GM19395 (cell line): Measurements from ENCODE around the gene MED16.
"Not testable (repeated sequence)": the region's sequence is repeated elsewhere in the genome, so short reads cannot be mapped to it uniquely, and the experiment has no call there.

ENCODE experiments used
- ATAC-seq: cut with Tn5 transposase; IDR thresholded peaks from one replicate; pipeline ENCODE4 v1.9.1; 2021; ENCODE audit warnings: mild to moderate bottlenecking, moderate library complexity; ENCODE audit not compliant: unreplicated experiment

The MED16 gene

DNA sequence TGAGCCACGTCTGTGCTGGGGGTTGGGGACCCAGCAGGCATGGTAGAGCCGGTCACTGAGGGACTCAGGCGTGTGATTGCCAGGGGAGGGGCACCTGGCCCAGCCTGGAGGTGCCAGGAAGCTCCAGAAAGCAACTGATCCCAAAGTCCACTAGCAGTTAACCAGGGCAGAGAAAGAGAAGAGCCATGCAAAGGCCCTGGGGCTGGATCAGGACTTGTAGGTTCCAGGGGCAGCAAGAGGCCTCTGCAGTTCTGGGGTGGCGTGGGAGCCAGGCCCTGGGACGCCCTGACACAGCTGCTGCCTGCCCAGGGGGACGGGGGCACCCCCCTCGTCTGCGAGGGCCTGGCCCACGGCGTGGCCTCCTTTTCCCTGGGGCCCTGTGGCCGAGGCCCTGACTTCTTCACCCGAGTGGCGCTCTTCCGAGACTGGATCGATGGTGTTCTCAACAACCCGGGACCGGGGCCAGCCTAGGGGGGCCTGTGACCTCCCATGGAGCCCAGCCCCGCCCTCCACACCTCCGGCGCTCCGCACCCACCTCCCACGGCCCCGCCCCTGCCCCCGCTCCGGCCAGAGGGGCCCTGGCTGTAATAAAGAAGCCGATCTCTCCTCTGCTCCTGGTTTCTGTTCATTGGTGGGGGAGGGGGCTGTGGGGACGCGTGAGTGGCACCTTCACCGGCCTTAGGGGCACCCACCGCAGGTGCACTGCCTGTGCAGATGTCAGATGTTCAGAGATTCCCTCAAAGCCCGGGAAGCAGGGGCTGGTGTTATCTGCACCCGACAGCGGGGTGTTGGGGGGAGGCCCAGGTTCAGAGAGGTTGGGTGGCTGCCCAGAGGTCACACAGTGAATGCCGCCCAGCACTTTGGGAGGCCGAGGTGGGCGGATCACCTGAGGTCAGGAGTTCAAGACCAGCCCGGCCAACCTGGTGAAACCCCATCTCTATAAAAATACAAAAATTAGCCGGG is 61.3 kb downstream of the MED16 start:
- ATAC-seq = no peak

- no peak for ATAC-seq
Observed at GRCh38 chr19:829129-829758, 63.7 kb downstream of the MED16 start.

GRCh38 chr19:827710-828321 is 65.2 kb downstream of the MED16 start, which contains the start of gene AZU1:
Gene AZU1, plus strand, starts transcription at chr19:827837. Its CDS starts 10 bp downstream, at chr19:827847.
- ATAC-seq = no peak

DNA sequence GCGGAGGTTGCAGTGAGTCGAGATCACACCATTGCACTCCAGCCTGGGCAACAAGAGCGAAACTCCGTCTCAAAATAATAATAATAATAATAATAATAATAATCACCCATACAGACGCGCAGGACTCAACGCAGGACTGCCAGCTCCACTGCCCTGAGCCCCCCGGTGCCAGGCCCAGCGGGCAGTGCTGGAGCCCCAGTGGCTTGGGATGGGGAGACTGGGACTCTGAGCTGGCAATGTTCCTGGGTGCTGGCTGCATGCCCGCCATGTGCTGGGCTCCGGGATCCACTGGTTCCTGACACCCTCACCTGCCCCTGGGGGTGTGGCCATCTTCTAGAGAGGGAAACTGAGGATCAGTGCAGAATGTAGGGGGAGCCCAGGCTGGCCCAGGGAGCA is 65.7 kb downstream of the MED16 start:
- ATAC-seq = no peak

DNA sequence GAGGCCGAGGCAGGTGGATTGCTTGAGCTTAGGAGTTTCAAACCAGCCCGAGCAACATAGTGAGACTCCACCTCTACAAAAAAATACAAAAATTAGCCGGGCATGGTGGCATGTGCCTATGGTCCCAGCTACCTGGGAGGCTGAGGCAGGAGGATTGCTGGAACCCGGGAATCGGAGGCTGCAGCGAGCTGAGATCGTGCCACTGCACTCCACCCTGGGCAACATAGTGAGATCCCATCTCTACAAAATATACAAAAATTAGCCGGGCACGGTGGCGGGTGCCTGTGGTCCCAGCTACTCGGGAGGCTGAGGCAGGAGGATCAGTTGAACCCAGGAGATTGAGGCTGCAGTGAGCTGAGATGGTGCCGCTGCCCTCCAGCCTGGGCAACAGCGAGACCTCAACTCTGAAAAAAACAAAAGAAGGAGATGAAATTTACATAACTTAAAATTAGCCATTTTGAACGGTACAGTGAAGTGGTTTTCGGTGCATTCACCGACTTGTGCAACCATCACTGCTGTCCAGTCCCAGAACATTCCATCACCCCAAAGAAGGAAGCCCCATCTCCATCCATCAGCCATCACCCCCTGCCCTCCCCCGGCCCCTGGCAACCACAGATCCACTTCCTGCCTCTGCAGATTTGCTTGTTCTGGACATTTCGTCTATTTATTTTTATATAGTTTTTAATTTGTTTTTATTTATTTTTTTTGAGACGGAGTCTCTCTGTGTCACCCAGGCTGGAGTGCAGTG is 66.9 kb downstream of the MED16 start:
- ATAC-seq = no peak

DNA sequence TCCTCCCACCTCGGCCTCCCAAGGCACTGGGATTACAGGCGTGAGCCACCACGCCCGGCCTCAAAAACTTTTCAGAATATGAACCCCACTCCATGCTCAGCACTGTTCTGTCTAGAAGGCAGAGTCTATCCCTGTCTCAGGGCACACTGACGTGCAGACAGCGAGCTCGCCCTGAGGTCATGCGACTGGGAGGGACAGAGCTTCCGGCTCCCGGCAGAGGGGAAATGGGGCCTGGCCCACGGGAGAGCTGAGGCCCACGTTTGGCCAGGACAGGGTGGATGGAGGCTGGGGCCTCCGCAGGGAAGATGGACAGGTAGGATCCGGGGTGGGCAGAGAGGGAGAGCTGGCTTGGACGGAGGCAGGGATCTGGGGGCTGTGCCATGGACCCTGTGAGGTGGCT is 68.1 kb downstream of the MED16 start:
- no peak for ATAC-seq

- ATAC-seq = no peak
Observed at GRCh38 chr19:823565-824121, 69.3 kb downstream of the MED16 start.

DNA sequence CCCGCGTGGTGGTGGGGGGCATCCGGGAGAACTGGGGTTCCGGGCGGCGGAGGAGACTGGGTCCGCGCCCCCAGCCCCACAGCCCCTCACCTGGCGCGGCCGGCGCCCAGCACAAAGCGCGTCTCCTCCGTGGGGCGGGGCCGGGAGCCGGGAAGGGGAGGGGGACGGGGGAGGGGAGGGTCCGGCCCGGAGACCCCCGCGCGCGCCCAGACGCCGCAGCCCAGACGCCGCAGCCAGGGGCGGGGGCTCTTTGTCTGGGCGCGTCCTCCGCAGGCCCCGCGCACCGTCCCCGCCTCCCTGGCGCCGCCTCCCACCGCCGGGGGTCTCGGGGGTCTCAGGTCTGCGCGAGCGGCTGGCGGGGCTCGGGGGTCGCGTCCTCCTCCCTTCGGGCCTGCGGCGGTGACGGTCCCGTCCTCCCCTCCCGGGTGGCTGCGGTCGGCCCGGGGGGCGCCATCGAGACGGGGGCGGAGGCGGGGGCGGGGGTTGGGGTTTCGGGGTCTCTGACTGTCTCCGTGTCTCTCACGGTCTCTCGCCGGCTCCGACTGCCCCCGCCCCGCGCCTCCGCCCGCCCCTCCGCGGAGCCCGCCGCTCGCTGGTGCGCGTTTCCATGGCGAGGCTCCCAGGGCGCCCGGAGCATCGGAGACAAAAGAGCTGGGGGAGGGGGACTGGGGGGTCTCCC is 71.0 kb downstream of the MED16 start, which contains the start of gene PLPPR3:
Gene PLPPR3, minus strand, starts transcription at position 131 of the 679 bp plus-strand sequence. CDS start 396 bp downstream, outside the sequence.
- ATAC-seq = no peak

GRCh38 chr19:821231-821824 is 71.7 kb downstream of the MED16 start:
- no peak for ATAC-seq

DNA sequence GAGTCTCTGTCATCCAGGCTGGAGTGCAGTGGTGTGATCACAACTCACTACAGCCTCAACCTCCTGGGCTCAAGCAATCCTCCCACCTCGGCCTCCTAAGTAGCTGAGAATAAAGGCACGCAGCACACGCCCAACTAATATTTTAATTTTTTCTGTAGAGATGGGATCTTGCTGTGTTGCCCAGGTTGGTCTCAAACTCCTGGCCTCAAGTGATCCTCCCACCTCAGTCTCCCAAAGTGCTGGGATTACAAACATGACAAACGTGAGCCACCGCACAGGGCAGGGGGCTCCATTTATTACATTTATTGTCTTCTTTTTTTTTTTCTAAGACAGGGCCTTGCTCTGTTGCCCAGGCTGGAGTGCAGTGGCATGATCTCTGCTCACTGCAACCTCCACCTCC is 72.8 kb downstream of the MED16 start:
- not testable (repeated sequence) for ATAC-seq
